Heart left ventricle (tissue), 16 donors: Measurements from ENCODE around the gene EVA1C. TPM values are rescaled to one million over a fixed set of nuclear protein-coding genes. Genes with fewer than 3 reads are reported as not detected.

Experiments used
- ATAC-seq, 4 donors: fragments of 200-7000 bp; cut with Tn5 transposase; one replicate each; pipeline ENCODE4 v1.9.1; 2020 to 2022; ENCODE audit warnings: moderate library complexity in 4 of 4, mild to moderate bottlenecking in 3 of 4, moderate number of reproducible peaks in 1 of 4
- DNase-seq, 5 donors: peaks; one replicate each; pipeline ENCODE4 v3.0.0-alpha.2; 2020
- H3K27ac ChIP-seq, 12 donors: fragments of 200-600 bp; sonication (generic) in 4 of 12; one replicate each; pipeline versions ENCODE4 v1.5.0 to v1.8.0; 2016 to 2022; ENCODE audit warnings: mild to moderate bottlenecking in 2 of 12
- H3K27me3 ChIP-seq, 9 donors: fragments of 200-600 bp; sonication (generic) in 2 of 9; one replicate each; pipeline versions ENCODE4 v1.5.1 to v1.8.0; 2016 to 2022; ENCODE audit warnings: mild to moderate bottlenecking in 3 of 9
- H3K36me3 ChIP-seq, 9 donors: fragments of 200-600 bp; sonication (generic) in 2 of 9; one replicate each; pipeline versions ENCODE4 v1.5.0 to v1.8.0; 2018 to 2022; ENCODE audit warnings: mild to moderate bottlenecking in 2 of 9
- H3K4me1 ChIP-seq, 12 donors: fragments of 200-600 bp; sonication (generic) in 4 of 12; one replicate each; pipeline versions ENCODE4 v1.5.0 to v1.8.0; 2016 to 2022; ENCODE audit warnings: mild to moderate bottlenecking in 3 of 12
- H3K4me3 ChIP-seq, 12 donors: fragments of 200-600 bp; sonication (generic) in 4 of 12; one replicate each; pipeline versions ENCODE4 v1.5.0 to v1.8.0; 2017 to 2022; ENCODE audit warnings: mild to moderate bottlenecking in 9 of 12, moderate library complexity in 4 of 12
- H3K9me3 ChIP-seq, 12 donors: fragments of 200-600 bp; sonication (generic) in 4 of 12; one replicate each; pipeline versions ENCODE4 v1.5.0 to v1.8.0; 2016 to 2022; ENCODE audit warnings: mild to moderate bottlenecking in 1 of 12
- POLR2A ChIP-seq, 2 donors: fragments of 450-650 bp; IDR thresholded peaks; one replicate each; pipeline ENCODE4 v1.6.1; 2017; ENCODE audit warnings: antibody characterized with exemption in 2 of 2, mild to moderate bottlenecking in 2 of 2, moderate library complexity in 2 of 2
- WGBS, 4 donors: extraction: QIAGEN DNeasy Blood & Tissue Kit in 2 of 4; methylation state at CpG; one replicate each; pipeline versions ENCODE4 v1.1.5 to v1.1.7; 2013 to 2018; 5-methylcytosine and 5-hydroxymethylcytosine counted together
- intact Hi-C, 10 donors: fragments of 100-400 bp; cut with DNase I; formaldehyde crosslinking; loops; one replicate each; pipeline versions ENCODE4 v1.11.1 to v1.14.2; 2022
- polyA plus RNA-seq, 2 donors: library from polyadenylated mRNA; stranded (reverse); fragments of 200-250 nt; gene quantifications; one replicate each; pipeline ENCODE4 v1.2.3, GENCODE V29; 2013
- total RNA-seq, 9 donors: library from RNA; depleted of rRNA in 2 of 9; stranded (reverse); fragments of >200 nt in 2 of 9; fragmentation: NEBNext Ultra II Directional in 3 of 9; extraction: Animal tissue kit (Norgen Biotek cat#: 25700) in 3 of 9; gene quantifications; one replicate each; pipeline versions ENCODE4 v1.1.0 to v1.2.4, GENCODE V29; 2016 to 2023
- TF ChIP-seq, protein P1 (sequence below), 12 donors: fragments of 200-600 bp; sonication (generic) in 4 of 12; IDR thresholded peaks; one replicate each; pipeline versions ENCODE4 v1.5.0 to v1.8.0; 2018 to 2022; ENCODE audit warnings: antibody characterized with exemption in 12 of 12, mild to moderate bottlenecking in 5 of 12
- donor health status: ischemic (EF 13 %, LVEDD 7.1; RV severe dilation, severe dysfunction).
- donor health status: healthy with polysubstance abuse.
- donor health status: DM: no; HTN: yes; CAD: no.
- donor health status: DM: no; HTN: no; CAD: no.
- donor health status: ischemic (EF 25% LVEDD 6.9; RV normal size, moderate dysfunction).
- donor health status: ischemic (EF 25% LVEDD 5.7; RV mildly dilated, moderate dysfunction).
- donor health status: healthy.
- donor health status: DM: yes; HTN: yes; CAD: no.
- donor health status: ischemic (EF 35%, LVEDD 5.7; RV mildly dilated, moderate dysfunction).
- donor health status: nonischemic (EF 11% LVEDD 7.7; RV severe dilation, severe dysfunction).
- donor health status: DM: yes; HTN: yes; CAD: no.
- donor health status: PGD.
- donor health status: ischemic (EF 29% LVEDD 5.4; RV normal size, mild dysfunction).
- donor health status: nonischemic (EF 23%, LVEDD 6.1; RV moderate dilation, normal function).

EVA1C gene
- total and polyA plus RNA-seq, 11 donors: 10.1 to 44.4 (median 19.7) TPM

DNA sequence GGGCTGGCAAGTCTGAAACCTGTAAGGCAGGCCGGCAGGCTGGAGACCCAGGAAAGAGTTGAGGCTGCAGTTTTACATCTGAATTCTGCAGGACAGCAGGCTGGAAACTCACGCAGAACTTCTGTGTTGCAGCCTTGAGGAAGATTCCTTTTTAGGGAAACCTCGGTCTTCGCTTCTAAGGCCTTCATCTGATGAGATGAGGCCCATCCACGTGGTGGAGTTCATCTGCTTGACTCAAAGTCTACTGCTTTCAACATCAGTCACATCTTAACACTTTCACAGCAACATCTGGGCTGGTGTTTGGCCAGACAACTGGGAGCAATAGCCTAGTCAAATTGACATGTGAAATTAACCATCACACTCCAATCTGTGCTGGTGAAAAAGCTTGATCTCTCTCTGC lies 57.1 kb downstream of the EVA1C start:
- TF ChIP-seq POLR2A (IDR thresholded peaks at IDR 0.05): no peak
- TF ChIP-seq, protein P1, sequence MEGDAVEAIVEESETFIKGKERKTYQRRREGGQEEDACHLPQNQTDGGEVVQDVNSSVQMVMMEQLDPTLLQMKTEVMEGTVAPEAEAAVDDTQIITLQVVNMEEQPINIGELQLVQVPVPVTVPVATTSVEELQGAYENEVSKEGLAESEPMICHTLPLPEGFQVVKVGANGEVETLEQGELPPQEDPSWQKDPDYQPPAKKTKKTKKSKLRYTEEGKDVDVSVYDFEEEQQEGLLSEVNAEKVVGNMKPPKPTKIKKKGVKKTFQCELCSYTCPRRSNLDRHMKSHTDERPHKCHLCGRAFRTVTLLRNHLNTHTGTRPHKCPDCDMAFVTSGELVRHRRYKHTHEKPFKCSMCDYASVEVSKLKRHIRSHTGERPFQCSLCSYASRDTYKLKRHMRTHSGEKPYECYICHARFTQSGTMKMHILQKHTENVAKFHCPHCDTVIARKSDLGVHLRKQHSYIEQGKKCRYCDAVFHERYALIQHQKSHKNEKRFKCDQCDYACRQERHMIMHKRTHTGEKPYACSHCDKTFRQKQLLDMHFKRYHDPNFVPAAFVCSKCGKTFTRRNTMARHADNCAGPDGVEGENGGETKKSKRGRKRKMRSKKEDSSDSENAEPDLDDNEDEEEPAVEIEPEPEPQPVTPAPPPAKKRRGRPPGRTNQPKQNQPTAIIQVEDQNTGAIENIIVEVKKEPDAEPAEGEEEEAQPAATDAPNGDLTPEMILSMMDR (IDR thresholded peaks at IDR 0.05): no peak
- DNase-seq: no peak
- H3K36me3 ChIP-seq: peaks cover 0 to 96% (median 71%) of the 10 kb centered on the region in 9 donors
- peaks cover 0 to 4% (median 1%) of the 10 kb centered on the region in 12 donors for H3K4me1 ChIP-seq
- intact Hi-C loops: loop anchor here in 1 of 10 donors (10.0 kb wide), 2 partner anchors 55 to 95 kb away; partner anchors contain the start of gene EVA1C
- no peaks in the 10 kb centered on the region for H3K9me3 ChIP-seq
- no peaks in the 10 kb centered on the region for H3K27me3 ChIP-seq
- no peak for ATAC-seq
- H3K4me3 ChIP-seq: no peak overlapping the region
- H3K27ac ChIP-seq: no peak overlapping the region
- 88 to 94% (median 93%) methylated on average over 5 of the region's 5 CpGs for WGBS, 4 donors

DNA sequence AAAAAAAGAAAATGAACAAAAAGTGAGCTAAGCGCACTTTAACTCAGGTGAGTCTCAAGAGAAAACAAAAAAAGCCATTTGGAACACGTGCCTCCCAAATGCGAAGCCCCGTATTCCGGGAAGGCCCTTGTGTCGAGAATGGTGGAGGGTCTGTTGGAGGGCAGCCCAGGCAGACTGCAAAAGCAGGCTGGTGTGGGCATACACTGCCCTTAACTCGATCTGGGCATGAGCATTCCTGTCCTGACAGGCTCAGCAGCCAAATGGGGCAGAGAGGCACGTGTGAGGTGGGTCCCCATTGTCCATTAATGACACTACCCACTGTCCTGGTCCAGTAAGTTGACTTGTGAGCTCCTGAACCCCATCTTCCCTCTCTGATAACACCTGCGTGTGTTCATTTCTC lies 57.7 kb downstream of the EVA1C start:
- peaks cover 0 to 91% (median 67%) of the 10 kb centered on the region in 9 donors for H3K36me3 ChIP-seq
- intact Hi-C loops: loop anchor here in 1 of 10 donors (10.0 kb wide), 1 partner anchor 95 kb away; no protein-coding TSS in a partner anchor

DNA sequence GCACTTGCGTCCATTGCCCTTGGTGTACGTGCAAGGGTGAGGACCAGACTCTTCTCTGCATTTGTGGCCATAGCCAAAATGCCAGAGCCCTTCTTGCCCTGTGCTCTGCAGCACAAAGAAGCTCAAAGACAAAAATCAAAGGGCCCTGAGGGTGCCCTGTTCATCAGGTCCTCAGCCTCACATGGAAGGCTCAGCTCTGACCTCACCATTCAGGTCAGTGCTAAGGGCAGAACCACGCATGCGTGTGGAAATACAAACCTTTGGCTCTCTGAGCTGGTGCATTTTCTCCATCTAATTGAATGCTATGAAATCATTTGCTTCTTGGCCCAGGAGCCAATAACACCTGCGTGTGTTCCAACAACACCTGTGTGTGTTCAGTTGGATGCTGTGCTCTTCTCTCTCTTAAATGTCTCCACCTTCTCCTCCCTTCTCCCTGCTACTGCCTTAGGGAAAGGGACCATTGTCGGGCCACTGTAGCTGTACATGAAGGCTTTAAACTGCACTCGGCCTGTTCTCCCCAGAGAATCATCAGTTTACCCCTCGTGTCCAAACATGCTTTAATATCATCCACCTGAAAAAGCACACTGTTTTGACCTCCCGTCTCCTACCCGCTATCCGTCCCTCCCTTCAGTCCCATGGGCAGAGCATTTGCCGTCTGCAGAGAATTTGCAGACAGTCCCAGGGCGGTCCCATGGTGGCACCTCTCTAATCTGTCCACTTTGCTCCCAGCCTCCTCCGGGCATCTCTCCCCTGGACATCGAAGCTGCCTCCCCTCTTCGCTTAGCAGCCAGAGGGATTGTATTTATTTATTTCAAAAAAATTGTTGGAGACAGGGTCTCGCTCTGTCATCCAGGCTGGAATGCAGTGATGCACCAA lies 60.6 kb downstream of the EVA1C start:
- peaks cover 0 to 71% (median 64%) of the 10 kb centered on the region in 9 donors for H3K36me3 ChIP-seq
- DNase-seq: no peak

More for the DNA sequence above, 57.7 kb downstream of the EVA1C start:
- Histone ChIP-seq H3K9me3 (no peaks in the 10 kb centered on the region), H3K27ac (no peak overlapping the region), H3K4me1 (peaks cover 0 to 10% (median 6%) of the 10 kb centered on the region in 12 donors), H3K27me3 (no peaks in the 10 kb centered on the region), H3K4me3 (no peak overlapping the region)
- DNase-seq (no peak), ATAC-seq (no peak)
- 88 to 95% (median 90%) methylated on average over 9 of the region's 9 CpGs for WGBS, 4 donors
- TF ChIP-seq, protein P1 (IDR thresholded peaks at IDR 0.05): no peak
- TF ChIP-seq POLR2A (IDR thresholded peaks at IDR 0.05): no peak

More for the DNA sequence above, 60.6 kb downstream of the EVA1C start:
- TF ChIP-seq POLR2A (IDR thresholded peaks at IDR 0.05): no peak
- TF ChIP-seq, protein P1 (IDR thresholded peaks at IDR 0.05): no peak
- Histone ChIP-seq H3K4me3 (no peak overlapping the region), H3K9me3 (no peaks in the 10 kb centered on the region), H3K27me3 (no peaks in the 10 kb centered on the region), H3K27ac (no peak overlapping the region), H3K4me1 (peaks cover 0 to 21% (median 10%) of the 10 kb centered on the region in 12 donors)
- intact Hi-C loops: loop anchor here in 1 of 10 donors (10.0 kb wide), 1 partner anchor 92 kb away; no protein-coding TSS in a partner anchor
- peak in 1 of 4 donors; percentile 16 for ATAC-seq
- WGBS, 4 donors: 96 to 97% (median 96%) methylated on average over 17 of the region's 17 CpGs
